Testis (tissue), 2 donors: ENCODE data around the gene UCMA.

Experiments used
- POLR2A ChIP-seq: fragments of 450-650 bp; IDR thresholded peaks from one replicate; pipeline ENCODE4 v1.6.1; 2017; ENCODE audit warnings: antibody characterized with exemption, mild to moderate bottlenecking, moderate library complexity
- TF ChIP-seq, protein P1 (sequence below), 3 experiments: fragments of 450-650 bp in 2 of 3; fragments of 200-600 bp in 1 of 3; sonication (generic) in 1 of 3; IDR thresholded peaks; one replicate each; pipeline ENCODE4 v1.5.1; 2016 to 2019; ENCODE audit warnings: antibody characterized with exemption in 3 of 3, mild to moderate bottlenecking in 2 of 3, moderate library complexity in 1 of 3

DNA sequence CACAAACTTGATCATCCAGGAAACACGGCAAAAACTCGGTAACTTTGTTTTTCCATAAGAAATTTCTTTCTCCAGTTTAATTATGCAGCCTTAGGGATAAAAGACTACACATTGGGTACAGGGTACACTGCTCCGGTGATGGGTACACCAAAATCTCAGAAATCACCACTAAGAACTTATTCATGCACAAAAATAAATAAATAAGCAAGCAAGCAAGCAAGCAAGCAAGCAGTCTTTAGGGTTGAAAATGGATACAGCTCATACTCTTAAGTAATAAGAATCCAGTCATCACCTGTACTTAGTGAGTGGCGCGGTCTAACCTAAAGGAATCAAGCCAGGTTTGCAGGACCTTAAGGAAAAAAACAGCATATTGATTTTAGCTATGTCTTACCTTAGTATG lies 42.8 kb downstream of the UCMA start:
- TF ChIP-seq, protein P1, sequence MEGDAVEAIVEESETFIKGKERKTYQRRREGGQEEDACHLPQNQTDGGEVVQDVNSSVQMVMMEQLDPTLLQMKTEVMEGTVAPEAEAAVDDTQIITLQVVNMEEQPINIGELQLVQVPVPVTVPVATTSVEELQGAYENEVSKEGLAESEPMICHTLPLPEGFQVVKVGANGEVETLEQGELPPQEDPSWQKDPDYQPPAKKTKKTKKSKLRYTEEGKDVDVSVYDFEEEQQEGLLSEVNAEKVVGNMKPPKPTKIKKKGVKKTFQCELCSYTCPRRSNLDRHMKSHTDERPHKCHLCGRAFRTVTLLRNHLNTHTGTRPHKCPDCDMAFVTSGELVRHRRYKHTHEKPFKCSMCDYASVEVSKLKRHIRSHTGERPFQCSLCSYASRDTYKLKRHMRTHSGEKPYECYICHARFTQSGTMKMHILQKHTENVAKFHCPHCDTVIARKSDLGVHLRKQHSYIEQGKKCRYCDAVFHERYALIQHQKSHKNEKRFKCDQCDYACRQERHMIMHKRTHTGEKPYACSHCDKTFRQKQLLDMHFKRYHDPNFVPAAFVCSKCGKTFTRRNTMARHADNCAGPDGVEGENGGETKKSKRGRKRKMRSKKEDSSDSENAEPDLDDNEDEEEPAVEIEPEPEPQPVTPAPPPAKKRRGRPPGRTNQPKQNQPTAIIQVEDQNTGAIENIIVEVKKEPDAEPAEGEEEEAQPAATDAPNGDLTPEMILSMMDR (IDR thresholded peaks at IDR 0.05) = no peak
- TF ChIP-seq POLR2A = no peak
